ENCODE measurements around the gene LRRC18.

DNA sequence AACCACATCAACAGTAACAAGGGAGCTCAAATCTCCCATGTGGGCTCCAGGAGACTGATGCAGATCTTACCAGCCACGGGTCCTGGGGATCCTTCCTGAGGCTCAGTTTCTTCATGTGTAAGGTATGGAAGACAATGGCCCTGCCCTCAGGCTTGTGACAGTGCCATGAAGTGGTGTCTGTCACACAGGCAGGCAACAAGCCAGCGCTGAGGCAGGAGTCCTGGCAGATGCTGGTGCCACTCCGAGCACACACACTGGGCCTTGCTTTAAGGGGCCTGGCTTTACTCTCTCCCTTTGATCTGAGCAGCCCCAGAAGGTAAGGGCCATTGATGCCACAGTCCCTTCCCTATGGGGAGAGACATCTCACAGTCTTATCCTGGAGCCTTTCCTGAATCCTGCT, 28.4 kb upstream of the LRRC18 start:
- TF ChIP-seq POLR2AphosphoS5 (IDR thresholded peaks at IDR 0.05; ENCODE audit: low read depth, low read length): no peak
- no peak for TF ChIP-seq SIN3A (IDR thresholded peaks at IDR 0.05; ENCODE audit: borderline replicate concordance, insufficient read depth, low read length)

Data from PFSK-1 (cell line).